HEK293 (cell line): Measurements from ENCODE around the gene KLHL29.

Source experiments
- CTCF ChIA-PET: fragments of 350-600 bp; formaldehyde crosslinking; extraction: SDS; loops from one replicate; lab custom pipeline; 2021; ENCODE audit warnings: antibody characterized with exemption; lab: Yijun Ruan, JAX
- POLR2A ChIA-PET: fragments of 300-600 bp; formaldehyde crosslinking; extraction: SDS; loops from one replicate; lab custom pipeline; 2020; ENCODE audit warnings: antibody characterized with exemption, inconsistent platforms; lab: Yijun Ruan, JAX
- H3K27ac ChIP-seq: fragments of 200-500 bp; sonication (Bioruptor generic); 2 replicates; pipeline ENCODE4 v1.5.1; 2014; ENCODE audit warnings: low read depth, low read length, control low read depth, inconsistent platforms; ENCODE audit errors: extremely low read depth
- H3K36me3 ChIP-seq, 2 experiments: fragments of 200-500 bp in 1 of 2; sonication (Bioruptor generic) in 1 of 2; 1 replicate in 1 of 2; 2 replicates in 1 of 2; pipeline ENCODE4 v1.5.1; 2014 to 2017; ENCODE audit warnings: inconsistent platforms in 2 of 2, low read length in 2 of 2; ENCODE audit not compliant: control insufficient read depth in 2 of 2, insufficient read depth in 1 of 2
- H3K4me1 ChIP-seq: fragments of 200-500 bp; sonication (Bioruptor generic); 2 replicates; pipeline ENCODE4 v1.5.1; 2014; ENCODE audit warnings: mild to moderate bottlenecking, low read length, inconsistent platforms; ENCODE audit not compliant: control insufficient read depth, insufficient read depth
- H3K4me3 ChIP-seq: 2 replicates; pipeline ENCODE4 v1.5.1; 2011; ENCODE audit warnings: low read depth, mild to moderate bottlenecking, control low read depth, low read length, moderate library complexity
- H3K9me3 ChIP-seq: fragments of 200-500 bp; sonication (Bioruptor generic); 2 replicates; pipeline ENCODE4 v1.5.1; 2014; ENCODE audit warnings: low read depth, low read length, inconsistent platforms; ENCODE audit not compliant: control insufficient read depth, insufficient read depth
- KLF1 ChIP-seq: fragments of 450-650 bp; formaldehyde crosslinking; IDR thresholded peaks from 2 replicates; pipeline ENCODE4 v1.5.1; 2016; ENCODE audit warnings: missing biosample characterization, missing genetic modification characterization
- KLF10 ChIP-seq: fragments of 450-650 bp; IDR thresholded peaks from 2 replicates; pipeline ENCODE4 v1.5.1; 2018; ENCODE audit warnings: missing biosample characterization, mild to moderate bottlenecking, missing genetic modification characterization
- MEIS1 ChIP-seq: sonication (generic); formaldehyde crosslinking; IDR thresholded peaks from 2 replicates; pipeline ENCODE4 v1.8.1; 2022; ENCODE audit warnings: missing genetic modification reagents, mild to moderate bottlenecking, borderline replicate concordance
- PBX3 ChIP-seq: sonication (generic); formaldehyde crosslinking; IDR thresholded peaks from 2 replicates; pipeline ENCODE4 v1.8.1; 2022; ENCODE audit warnings: mild to moderate bottlenecking, moderate library complexity, missing genetic modification reagents
- PRDM10 ChIP-seq: fragments of 450-650 bp; formaldehyde crosslinking; IDR thresholded peaks from 2 replicates; pipeline ENCODE4 v1.5.1; 2016; ENCODE audit warnings: missing biosample characterization, missing genetic modification characterization
- RBAK ChIP-seq: fragments of 450-650 bp; formaldehyde crosslinking; IDR thresholded peaks from 2 replicates; pipeline ENCODE4 v1.5.1; 2016; ENCODE audit warnings: missing biosample characterization, missing genetic modification characterization
- SP2 ChIP-seq: fragments of 450-650 bp; formaldehyde crosslinking; IDR thresholded peaks from 2 replicates; pipeline ENCODE4 v1.5.1; 2016; ENCODE audit warnings: missing biosample characterization, missing genetic modification characterization
- SP7 ChIP-seq: fragments of 450-650 bp; formaldehyde crosslinking; IDR thresholded peaks from 2 replicates; pipeline ENCODE4 v1.5.1; 2016; ENCODE audit warnings: missing biosample characterization, missing genetic modification characterization
- YY1 ChIP-seq: fragments of 450-650 bp; formaldehyde crosslinking; IDR thresholded peaks from 2 replicates; pipeline ENCODE4 v1.5.1; 2018; ENCODE audit warnings: missing biosample characterization, missing genetic modification characterization
- ZBTB8A ChIP-seq: fragments of 450-650 bp; formaldehyde crosslinking; IDR thresholded peaks from 2 replicates; pipeline ENCODE4 v1.5.1; 2016; ENCODE audit warnings: missing biosample characterization, missing genetic modification characterization
- ZNF157 ChIP-seq: fragments of 450-650 bp; formaldehyde crosslinking; IDR thresholded peaks from 2 replicates; pipeline ENCODE4 v1.5.1; 2016; ENCODE audit warnings: missing biosample characterization, missing genetic modification characterization
- ZNF18 ChIP-seq: fragments of 450-650 bp; formaldehyde crosslinking; IDR thresholded peaks from 2 replicates; pipeline ENCODE4 v1.5.1; 2016; ENCODE audit warnings: missing biosample characterization, missing genetic modification characterization
- ZNF292 ChIP-seq: fragments of 450-650 bp; formaldehyde crosslinking; IDR thresholded peaks from 2 replicates; pipeline ENCODE4 v1.5.1; 2016; ENCODE audit warnings: low read depth, missing biosample characterization, missing genetic modification characterization, borderline replicate concordance
- ZNF362 ChIP-seq: fragments of 450-650 bp; formaldehyde crosslinking; IDR thresholded peaks from 2 replicates; pipeline ENCODE4 v1.5.1; 2016; ENCODE audit warnings: missing biosample characterization, missing genetic modification characterization
- ZNF416 ChIP-seq: fragments of 450-650 bp; formaldehyde crosslinking; IDR thresholded peaks from 2 replicates; pipeline ENCODE4 v1.5.1; 2016; ENCODE audit warnings: missing biosample characterization, missing genetic modification characterization
- ZNF561 ChIP-seq: fragments of 450-650 bp; IDR thresholded peaks from 2 replicates; pipeline ENCODE4 v1.5.1; 2018; ENCODE audit warnings: missing biosample characterization, missing genetic modification characterization, borderline replicate concordance
- ZNF623 ChIP-seq: fragments of 450-650 bp; formaldehyde crosslinking; IDR thresholded peaks from 2 replicates; pipeline ENCODE4 v1.5.1; 2016; ENCODE audit warnings: missing biosample characterization, missing genetic modification characterization
- TF ChIP-seq, protein P1 (sequence below): fragments of 450-650 bp; formaldehyde crosslinking; IDR thresholded peaks from 2 replicates; pipeline ENCODE4 v1.5.1; 2017; ENCODE audit warnings: missing biosample characterization, missing genetic modification characterization

Gene KLHL29

DNA sequence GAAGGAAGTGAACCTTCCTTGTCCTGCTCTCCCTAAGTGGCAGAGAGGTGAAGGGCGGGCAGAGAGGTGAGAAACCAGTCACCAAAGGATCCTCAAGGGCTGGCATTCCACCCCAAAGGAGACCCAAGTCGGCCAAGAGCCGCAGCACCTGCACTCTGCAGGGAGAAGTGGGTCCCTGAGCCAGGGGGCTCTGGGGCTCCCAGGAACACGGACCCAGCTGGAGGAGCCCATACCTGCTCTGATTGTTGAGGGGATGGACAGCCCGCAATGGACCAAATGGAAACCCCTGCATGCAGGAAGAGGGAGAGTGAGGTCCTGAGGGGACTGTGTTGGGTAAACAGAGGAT lies 308.6 kb downstream of the KLHL29 start:
- CTCF ChIA-PET, result no interaction called here
- H3K4me1 ChIP-seq, result no peaks in the 10 kb centered on the region
- TF ChIP-seq PRDM10 (tag by site-specific recombination) (no peak), SP7 (tag by site-specific recombination) (no peak), PBX3 (CRISPR knock-in tag) (no peak)
- TF ChIP-seq, all 188 proteins: peak for 0
- Histone ChIP-seq H3K9me3 (no peaks in the 10 kb centered on the region), H3K4me3 (no peak overlapping the region), H3K27ac (no peak overlapping the region), H3K36me3 (peaks cover 0 to 40% of the 10 kb centered on the region in 2 experiments; a peak in 1 of 3 replicates)
- POLR2A ChIA-PET, result no interaction called here

- ChIA-PET CTCF (no interaction called here), POLR2A (no interaction called here)
- Histone ChIP-seq H3K4me3 (no peak overlapping the region), H3K36me3 (peaks cover 0 to 47% of the 10 kb centered on the region in 2 experiments; a peak in 1 of 3 replicates), H3K27ac (no peak overlapping the region), H3K4me1 (no peaks in the 10 kb centered on the region), H3K9me3 (no peaks in the 10 kb centered on the region)
- TF ChIP-seq MEIS1 (CRISPR knock-in tag) (no peak), SP2 (tag by site-specific recombination) (no peak), ZNF292 (tag by site-specific recombination) (no peak), ZNF561 (tag by site-specific recombination) (no peak), YY1 (no peak), ZNF623 (tag by site-specific recombination) (no peak), ZNF416 (no peak), ZNF362 (tag by site-specific recombination) (no peak), RBAK (tag by site-specific recombination) (no peak), ZBTB8A (no peak), ZNF18 (tag by site-specific recombination) (no peak), KLF1 (tag by site-specific recombination) (no peak), ZNF157 (tag by site-specific recombination) (no peak), KLF10 (tag by site-specific recombination) (no peak)
- TF ChIP-seq, protein P1, sequence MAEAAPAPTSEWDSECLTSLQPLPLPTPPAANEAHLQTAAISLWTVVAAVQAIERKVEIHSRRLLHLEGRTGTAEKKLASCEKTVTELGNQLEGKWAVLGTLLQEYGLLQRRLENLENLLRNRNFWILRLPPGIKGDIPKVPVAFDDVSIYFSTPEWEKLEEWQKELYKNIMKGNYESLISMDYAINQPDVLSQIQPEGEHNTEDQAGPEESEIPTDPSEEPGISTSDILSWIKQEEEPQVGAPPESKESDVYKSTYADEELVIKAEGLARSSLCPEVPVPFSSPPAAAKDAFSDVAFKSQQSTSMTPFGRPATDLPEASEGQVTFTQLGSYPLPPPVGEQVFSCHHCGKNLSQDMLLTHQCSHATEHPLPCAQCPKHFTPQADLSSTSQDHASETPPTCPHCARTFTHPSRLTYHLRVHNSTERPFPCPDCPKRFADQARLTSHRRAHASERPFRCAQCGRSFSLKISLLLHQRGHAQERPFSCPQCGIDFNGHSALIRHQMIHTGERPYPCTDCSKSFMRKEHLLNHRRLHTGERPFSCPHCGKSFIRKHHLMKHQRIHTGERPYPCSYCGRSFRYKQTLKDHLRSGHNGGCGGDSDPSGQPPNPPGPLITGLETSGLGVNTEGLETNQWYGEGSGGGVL (tag by site-specific recombination), result no peak
Observed at GRCh38 chr2:23694058-23695045, 309.4 kb downstream of the KLHL29 start.
